Gastrocnemius medialis (tissue), 4 donors: ENCODE data around the gene NUP62CL.

Source experiments
- CTCF ChIP-seq, 5 experiments: fragments of 450-650 bp in 3 of 5; fragments of 200-600 bp in 2 of 5; sonication (generic) in 2 of 5; IDR thresholded peaks in 4 of 5; conservative IDR thresholded peaks in 1 of 5; 1 replicate in 4 of 5; 2 replicates in 1 of 5; pipeline ENCODE4 v1.5.1; 2016 to 2019; ENCODE audit warnings: antibody characterized with exemption in 5 of 5, mild to moderate bottlenecking in 3 of 5, moderate library complexity in 3 of 5
- POLR2A ChIP-seq, 2 donors: fragments of 450-650 bp; IDR thresholded peaks; one replicate each; pipeline ENCODE4 v1.6.1; 2017; ENCODE audit warnings: antibody characterized with exemption in 2 of 2, mild to moderate bottlenecking in 2 of 2, moderate library complexity in 2 of 2

GRCh38 chrX:107199491-107199890 lies 6.7 kb downstream of the NUP62CL start:
- TF ChIP-seq CTCF (IDR thresholded peaks at IDR 0.05 in 4 of 5, conservative IDR thresholded peaks at IDR 0.05 in 1 of 5) (no peak), POLR2A (IDR thresholded peaks at IDR 0.05) (no peak)
